ENCODE measurements around the gene MCRIP2.

The MCRIP2 gene

DNA sequence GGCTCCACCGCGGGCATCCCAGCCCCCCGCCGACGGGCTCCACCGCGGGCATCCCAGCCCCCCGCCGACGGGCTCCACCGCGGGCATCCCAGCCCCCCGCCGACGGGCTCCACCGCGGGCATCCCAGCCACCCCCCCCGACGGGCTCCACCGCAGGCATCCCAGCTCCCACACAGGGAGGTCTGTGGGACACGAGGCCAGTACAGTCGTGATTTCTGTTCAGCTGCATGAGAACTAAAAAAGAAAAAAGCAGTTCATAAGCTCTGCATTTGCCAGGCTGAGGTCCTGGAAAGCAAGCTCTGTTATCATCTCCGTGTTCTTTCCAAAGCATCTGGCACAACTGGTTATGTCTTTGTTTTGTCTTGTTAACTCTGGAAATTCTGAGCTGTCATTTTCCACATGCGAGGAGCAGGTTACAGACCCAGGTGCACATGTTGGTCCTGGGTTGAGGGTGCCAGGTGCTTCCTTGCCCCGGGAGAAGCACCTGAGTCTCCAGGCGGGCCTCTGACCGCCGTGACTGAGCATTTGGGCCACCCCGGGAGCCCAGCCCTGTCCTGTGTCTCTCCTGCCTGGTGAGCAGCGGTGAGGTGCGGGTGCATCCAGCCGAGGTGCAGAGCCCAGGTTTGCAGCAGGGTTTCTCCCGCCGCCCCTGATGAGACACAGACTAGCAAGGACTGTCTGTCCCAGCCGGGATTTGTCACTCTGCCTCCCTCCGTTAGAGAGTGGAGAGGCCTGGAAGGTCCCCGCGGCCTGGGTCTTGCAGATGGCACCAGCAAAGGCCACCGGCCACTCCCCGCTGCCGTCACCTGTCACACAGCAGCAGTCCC, 20.7 kb upstream of the MCRIP2 start:
- no peaks in the 10 kb centered on the region for H3K27me3 ChIP-seq (ENCODE audit: control insufficient read depth, low read length)
- H3K36me3 ChIP-seq (ENCODE audit: control insufficient read depth, low read length), result no peaks in the 10 kb centered on the region
- no peak overlapping the region for H3K27ac ChIP-seq (ENCODE audit: low read depth, low read length)
- no peaks in the 10 kb centered on the region for H3K9me2 ChIP-seq (replicated peaks; ENCODE audit: control insufficient read depth, low read length)
- no peaks in the 10 kb centered on the region for H3K79me2 ChIP-seq (ENCODE audit: control insufficient read depth, low read length)
- H3K9me3 ChIP-seq (ENCODE audit: control insufficient read depth, insufficient read depth, low read length), result no peaks in the 10 kb centered on the region
- H3F3A ChIP-seq (ENCODE audit: control insufficient read depth, insufficient read depth), result no peaks in the 10 kb centered on the region
- no peak for TF ChIP-seq CTCF (IDR thresholded peaks at IDR 0.05; ENCODE audit: low read depth, low read length, poor library complexity, severe bottlenecking)
- no peak for TF ChIP-seq EZH2phosphoT487 (IDR thresholded peaks at IDR 0.05; ENCODE audit: borderline replicate concordance, low read length)
- no peaks in the 10 kb centered on the region for H4K20me1 ChIP-seq (ENCODE audit: control insufficient read depth, insufficient read depth, low read depth, low read length)
- no peak overlapping the region for H3K4me2 ChIP-seq (ENCODE audit: low read length)
- no peak overlapping the region for H3K4me3 ChIP-seq (ENCODE audit: low read length)
- no peaks in the 10 kb centered on the region for H3K4me1 ChIP-seq (ENCODE audit: control insufficient read depth, low read length)

- H3K27ac ChIP-seq (ENCODE audit: low read depth, low read length), result no peak overlapping the region
- no peaks in the 10 kb centered on the region for H3K9me3 ChIP-seq (ENCODE audit: control insufficient read depth, insufficient read depth, low read length)
- H3F3A ChIP-seq (ENCODE audit: control insufficient read depth, insufficient read depth), result no peaks in the 10 kb centered on the region
- no peaks in the 10 kb centered on the region for H3K36me3 ChIP-seq (ENCODE audit: control insufficient read depth, low read length)
- no peaks in the 10 kb centered on the region for H4K20me1 ChIP-seq (ENCODE audit: control insufficient read depth, insufficient read depth, low read depth, low read length)
- no peak for TF ChIP-seq EZH2phosphoT487 (IDR thresholded peaks at IDR 0.05; ENCODE audit: borderline replicate concordance, low read length)
- no peak for TF ChIP-seq CTCF (IDR thresholded peaks at IDR 0.05; ENCODE audit: low read depth, low read length, poor library complexity, severe bottlenecking)
- H3K4me2 ChIP-seq (ENCODE audit: low read length), result no peak overlapping the region
- H3K27me3 ChIP-seq (ENCODE audit: control insufficient read depth, low read length), result no peaks in the 10 kb centered on the region
- H3K79me2 ChIP-seq (ENCODE audit: control insufficient read depth, low read length), result no peaks in the 10 kb centered on the region
- no peaks in the 10 kb centered on the region for H3K9me2 ChIP-seq (replicated peaks; ENCODE audit: control insufficient read depth, low read length)
- H3K4me3 ChIP-seq (ENCODE audit: low read length), result no peak overlapping the region
- H3K4me1 ChIP-seq (ENCODE audit: control insufficient read depth, low read length), result no peaks in the 10 kb centered on the region
Observed at GRCh38 chr16:621526-622105, 20.0 kb upstream of the MCRIP2 start.

- Histone ChIP-seq H3K27me3 (ENCODE audit: control insufficient read depth, low read length) (no peaks in the 10 kb centered on the region), H3K4me2 (ENCODE audit: low read length) (no peak overlapping the region), H3K79me2 (ENCODE audit: control insufficient read depth, low read length) (no peaks in the 10 kb centered on the region), H3K9me2 (replicated peaks; ENCODE audit: control insufficient read depth, low read length) (no peaks in the 10 kb centered on the region), H3K9me3 (ENCODE audit: control insufficient read depth, insufficient read depth, low read length) (no peaks in the 10 kb centered on the region), H4K20me1 (ENCODE audit: control insufficient read depth, insufficient read depth, low read depth, low read length) (no peaks in the 10 kb centered on the region), H3F3A (ENCODE audit: control insufficient read depth, insufficient read depth) (no peaks in the 10 kb centered on the region), H3K4me3 (ENCODE audit: low read length) (no peak overlapping the region), H3K27ac (ENCODE audit: low read depth, low read length) (no peak overlapping the region), H3K4me1 (ENCODE audit: control insufficient read depth, low read length) (no peaks in the 10 kb centered on the region), H3K36me3 (ENCODE audit: control insufficient read depth, low read length) (no peaks in the 10 kb centered on the region)
- TF ChIP-seq EZH2phosphoT487 (IDR thresholded peaks at IDR 0.05; ENCODE audit: borderline replicate concordance, low read length), result no peak
- no peak for TF ChIP-seq CTCF (IDR thresholded peaks at IDR 0.05; ENCODE audit: low read depth, low read length, poor library complexity, severe bottlenecking)
Observed at GRCh38 chr16:622920-623280, 18.7 kb upstream of the MCRIP2 start.
